BE2C (cell line): ENCODE measurements around the gene SMKR1.

Experiments
- DNase-seq: peaks from one replicate; pipeline ENCODE4 v3.0.0-alpha.2; 2020
- H3K27me3 ChIP-seq: fragments of 250-450 bp; sonication (Bioruptor Pico); 2 replicates; pipeline ENCODE4 v1.5.1; 2020; ENCODE audit warnings: mild to moderate bottlenecking
- H3K36me3 ChIP-seq: fragments of 250-450 bp; sonication (Bioruptor Pico); 2 replicates; pipeline ENCODE4 v1.5.1; 2020; ENCODE audit warnings: mild to moderate bottlenecking
- H3K4me1 ChIP-seq: fragments of 250-450 bp; sonication (Bioruptor Pico); 2 replicates; pipeline ENCODE4 v1.5.1; 2020
- H3K4me3 ChIP-seq: 2 replicates; pipeline ENCODE4 v1.5.1; 2011; ENCODE audit warnings: low read depth, low read length
- H3K9me3 ChIP-seq: fragments of 250-450 bp; sonication (Bioruptor Pico); 2 replicates; pipeline ENCODE4 v1.5.1; 2020
- TF ChIP-seq, protein P1 (sequence below): IDR thresholded peaks from 2 replicates; pipeline ENCODE4 v1.5.1; 2012; ENCODE audit warnings: mild to moderate bottlenecking, low read depth, low read length

Gene SMKR1

GRCh38 chr7:129535896-129536295 lies 33.6 kb downstream of the SMKR1 start:
- no peak for DNase-seq
- TF ChIP-seq, protein P1, sequence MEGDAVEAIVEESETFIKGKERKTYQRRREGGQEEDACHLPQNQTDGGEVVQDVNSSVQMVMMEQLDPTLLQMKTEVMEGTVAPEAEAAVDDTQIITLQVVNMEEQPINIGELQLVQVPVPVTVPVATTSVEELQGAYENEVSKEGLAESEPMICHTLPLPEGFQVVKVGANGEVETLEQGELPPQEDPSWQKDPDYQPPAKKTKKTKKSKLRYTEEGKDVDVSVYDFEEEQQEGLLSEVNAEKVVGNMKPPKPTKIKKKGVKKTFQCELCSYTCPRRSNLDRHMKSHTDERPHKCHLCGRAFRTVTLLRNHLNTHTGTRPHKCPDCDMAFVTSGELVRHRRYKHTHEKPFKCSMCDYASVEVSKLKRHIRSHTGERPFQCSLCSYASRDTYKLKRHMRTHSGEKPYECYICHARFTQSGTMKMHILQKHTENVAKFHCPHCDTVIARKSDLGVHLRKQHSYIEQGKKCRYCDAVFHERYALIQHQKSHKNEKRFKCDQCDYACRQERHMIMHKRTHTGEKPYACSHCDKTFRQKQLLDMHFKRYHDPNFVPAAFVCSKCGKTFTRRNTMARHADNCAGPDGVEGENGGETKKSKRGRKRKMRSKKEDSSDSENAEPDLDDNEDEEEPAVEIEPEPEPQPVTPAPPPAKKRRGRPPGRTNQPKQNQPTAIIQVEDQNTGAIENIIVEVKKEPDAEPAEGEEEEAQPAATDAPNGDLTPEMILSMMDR, result no peak
- Histone ChIP-seq H3K4me1 (no peaks in the 10 kb centered on the region), H3K27me3 (no peaks in the 10 kb centered on the region), H3K4me3 (no peak overlapping the region), H3K9me3 (no peaks in the 10 kb centered on the region), H3K36me3 (no peaks in the 10 kb centered on the region)

DNA sequence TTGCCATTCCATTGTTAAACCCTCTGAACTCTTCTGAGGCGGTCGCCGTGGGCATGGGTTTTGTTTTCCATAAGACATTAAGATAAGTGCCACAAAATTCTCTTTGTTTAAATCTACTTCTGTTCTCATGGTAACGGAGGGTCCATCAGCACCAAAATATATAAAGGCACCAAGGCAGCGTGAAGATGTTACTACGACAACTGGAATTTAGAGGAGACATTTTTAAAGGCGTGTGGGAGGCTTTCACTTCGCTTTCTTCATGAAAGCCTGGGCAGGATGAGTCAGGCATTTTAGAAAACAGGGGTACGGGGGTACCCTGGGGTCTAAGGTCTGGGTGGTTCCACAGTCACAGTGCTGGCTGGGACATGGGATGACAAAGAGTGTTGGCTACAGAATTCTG lies 34.0 kb downstream of the SMKR1 start:
- Histone ChIP-seq H3K4me1 (no peaks in the 10 kb centered on the region), H3K4me3 (no peak overlapping the region), H3K27me3 (no peaks in the 10 kb centered on the region), H3K9me3 (no peaks in the 10 kb centered on the region), H3K36me3 (no peaks in the 10 kb centered on the region)
- no peak for DNase-seq
- TF ChIP-seq, protein P1, result no peak

DNA sequence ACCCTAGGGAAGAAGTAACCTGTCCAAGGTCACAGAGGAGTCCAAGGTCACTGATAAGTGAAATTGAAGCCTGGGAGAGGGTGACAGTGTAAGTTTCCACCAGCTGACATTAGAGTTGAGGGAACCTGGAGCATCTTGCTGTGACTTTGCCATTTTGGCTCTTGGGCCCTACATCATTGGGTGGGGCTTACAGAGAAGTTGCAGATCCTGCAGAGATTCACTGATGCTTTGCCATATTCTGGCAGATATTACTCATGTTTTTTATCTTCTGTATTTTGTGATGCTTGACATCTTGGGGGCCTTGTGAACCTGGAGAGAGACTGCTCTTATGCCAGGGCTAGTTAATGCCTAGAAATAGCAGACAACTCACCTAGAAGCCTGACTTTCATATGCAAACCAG lies 36.5 kb downstream of the SMKR1 start:
- Histone ChIP-seq H3K4me1 (no peaks in the 10 kb centered on the region), H3K9me3 (no peaks in the 10 kb centered on the region), H3K4me3 (no peak overlapping the region), H3K27me3 (no peaks in the 10 kb centered on the region), H3K36me3 (no peaks in the 10 kb centered on the region)
- DNase-seq, result no peak
- TF ChIP-seq, protein P1, result no peak

GRCh38 chr7:129540340-129540739 lies 38.0 kb downstream of the SMKR1 start:
- Histone ChIP-seq H3K27me3 (no peaks in the 10 kb centered on the region), H3K4me3 (no peak overlapping the region), H3K36me3 (no peaks in the 10 kb centered on the region), H3K4me1 (no peaks in the 10 kb centered on the region), H3K9me3 (no peaks in the 10 kb centered on the region)
- DNase-seq, result no peak
- TF ChIP-seq, protein P1, result no peak

DNA sequence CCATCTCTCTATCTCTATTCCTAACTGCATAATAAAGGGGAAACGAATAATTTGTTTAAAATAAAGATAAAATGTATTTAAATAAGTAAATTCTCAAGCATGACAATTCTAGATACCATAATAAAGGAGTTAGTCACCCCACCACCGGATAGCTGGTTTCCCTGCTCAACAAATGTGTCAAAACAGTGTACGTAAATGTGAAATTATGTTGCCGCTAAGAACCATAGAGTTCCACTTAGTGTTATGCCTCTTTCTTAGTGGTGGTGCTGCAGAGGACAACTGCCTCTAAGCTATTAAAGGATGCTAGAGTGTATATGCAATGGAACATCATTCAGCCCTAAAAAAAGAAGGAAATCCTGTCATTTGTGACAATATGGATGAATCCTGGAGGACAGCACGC lies 42.4 kb downstream of the SMKR1 start:
- H3K4me3 ChIP-seq, result no peak overlapping the region
- no peak for DNase-seq
- no peaks in the 10 kb centered on the region for H3K36me3 ChIP-seq
- no peaks in the 10 kb centered on the region for H3K9me3 ChIP-seq
- H3K4me1 ChIP-seq, result no peaks in the 10 kb centered on the region
- TF ChIP-seq, protein P1, result no peak
- no peaks in the 10 kb centered on the region for H3K27me3 ChIP-seq

DNA sequence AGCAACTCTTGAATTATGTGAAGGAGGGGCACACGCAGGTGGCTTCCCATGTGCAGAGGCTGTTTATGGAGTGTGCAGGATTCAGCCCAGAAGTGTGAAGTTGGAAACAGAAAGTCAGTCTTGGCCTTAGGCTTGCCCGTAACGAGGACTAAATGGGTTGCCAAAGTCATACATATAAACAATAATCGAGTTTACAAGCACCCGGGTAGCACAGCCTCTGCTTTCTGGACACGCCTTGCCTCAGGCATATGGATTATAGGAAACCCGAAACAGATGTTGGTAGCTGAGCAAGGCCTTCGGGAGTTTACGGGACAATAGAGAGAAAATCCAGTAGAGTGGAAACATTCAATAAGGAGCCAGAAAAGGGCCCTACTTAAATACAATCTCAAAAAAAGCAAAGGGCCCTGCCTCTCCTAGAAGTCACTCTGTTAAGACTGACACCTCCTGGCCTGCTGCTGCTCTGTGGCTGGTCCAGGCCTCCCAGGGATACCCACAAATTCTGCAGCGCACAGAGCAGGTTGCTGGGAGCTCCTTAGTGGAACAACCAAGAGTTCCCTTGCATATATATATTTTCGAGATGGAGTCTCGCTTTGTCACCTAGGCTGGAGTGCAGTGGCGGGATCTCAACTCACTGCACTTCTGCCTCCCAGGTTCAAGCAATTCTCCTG lies 48.5 kb downstream of the SMKR1 start:
- TF ChIP-seq, protein P1, result no peak
- H3K27me3 ChIP-seq, result no peaks in the 10 kb centered on the region
- peak; percentile 50 for DNase-seq
- H3K36me3 ChIP-seq, result no peaks in the 10 kb centered on the region
- H3K9me3 ChIP-seq, result no peaks in the 10 kb centered on the region
- no peaks in the 10 kb centered on the region for H3K4me1 ChIP-seq
- H3K4me3 ChIP-seq, result no peak overlapping the region
